B cell (primary cell): ENCODE data around the gene ZNF407. TPM values are rescaled to one million over a fixed set of nuclear protein-coding genes. Genes with fewer than 3 reads are reported as not detected.

Experiments used
- ATAC-seq: fragments of 200-7000 bp; cut with Tn5 transposase; one replicate; pipeline ENCODE4 v1.10.0; 2021; ENCODE audit warnings: low read depth, mild to moderate bottlenecking, moderate number of reproducible peaks, moderate library complexity
- CTCF ChIA-PET: fragments of 350-600 bp; sonication (Branson Sonifier 250); formaldehyde crosslinking; loops from one replicate; lab custom pipeline; 2021; ENCODE audit warnings: antibody characterized with exemption, inconsistent platforms; lab: Charles Lee
- POLR2A ChIA-PET: fragments of 350-600 bp; sonication (Branson Sonifier 250); formaldehyde crosslinking; loops from one replicate; lab custom pipeline; 2021; ENCODE audit warnings: antibody characterized with exemption; lab: Charles Lee
- DNase-seq: peaks from one replicate; pipeline ENCODE4 v3.0.0; 2013
- H2AFZ ChIP-seq: 2 replicates; pipeline ENCODE4 v1.6.1; 2012; ENCODE audit warnings: mild to moderate bottlenecking, low read depth, low read length; ENCODE audit not compliant: insufficient read depth, poor library complexity, severe bottlenecking
- H3K27ac ChIP-seq, 2 donors: 1 replicate in 1 of 2; 2 replicates in 1 of 2; pipeline ENCODE4 v1.5.1; 2012 to 2013; ENCODE audit warnings: low read length in 2 of 2, mild to moderate bottlenecking in 2 of 2, moderate library complexity in 1 of 2
- H3K27me3 ChIP-seq, 4 experiments: fragments of 200-600 bp in 1 of 4; sonication (generic) in 1 of 4; replicated peaks in 1 of 4; 1 replicate in 2 of 4; 2 replicates in 2 of 4; pipeline versions ENCODE4 v1.6.1 to v1.7.0; 2013 to 2016; ENCODE audit warnings: low read length in 3 of 4, mild to moderate bottlenecking in 2 of 4, mixed read lengths in 1 of 4, moderate library complexity in 1 of 4; ENCODE audit not compliant: insufficient read depth in 4 of 4, control insufficient read depth in 3 of 4; ENCODE audit errors: control extremely low read depth in 1 of 4
- H3K36me3 ChIP-seq, 2 experiments: replicated peaks in 1 of 2; 1 replicate in 1 of 2; 2 replicates in 1 of 2; pipeline versions ENCODE4 v1.6.1 to v1.7.1; 2013; ENCODE audit warnings: low read length in 1 of 2; ENCODE audit not compliant: insufficient read depth in 2 of 2, control insufficient read depth in 1 of 2; ENCODE audit errors: control extremely low read depth in 1 of 2, extremely low read depth in 1 of 2
- H3K4me1 ChIP-seq, 2 donors: fragments of 200-600 bp in 1 of 2; sonication (generic) in 1 of 2; 1 replicate in 1 of 2; 2 replicates in 1 of 2; pipeline versions ENCODE4 v1.5.1 to v1.6.1; 2013 to 2017; ENCODE audit warnings: low read length in 2 of 2; ENCODE audit not compliant: control insufficient read depth in 2 of 2, insufficient read depth in 2 of 2
- H3K4me2 ChIP-seq: replicated peaks from 2 replicates; pipeline ENCODE3; 2012; ENCODE audit warnings: mild to moderate bottlenecking, low read depth, low read length; ENCODE audit not compliant: poor library complexity, severe bottlenecking
- H3K4me3 ChIP-seq, 5 experiments: fragments of 200-600 bp in 1 of 5; sonication (generic) in 1 of 5; 1 replicate in 3 of 5; 2 replicates in 2 of 5; pipeline versions ENCODE4 v1.5.1 to v1.7.0; 2011 to 2016; ENCODE audit warnings: low read length in 4 of 5, mild to moderate bottlenecking in 4 of 5, low read depth in 2 of 5, control low read depth in 1 of 5, moderate library complexity in 1 of 5; ENCODE audit not compliant: insufficient read depth in 1 of 5; ENCODE audit errors: control extremely low read depth in 1 of 5, extremely low read depth in 1 of 5
- H3K79me2 ChIP-seq: fragments of 200-600 bp; sonication (generic); one replicate; pipeline ENCODE4 v1.6.0; 2016; ENCODE audit warnings: low read length; ENCODE audit not compliant: control insufficient read depth, insufficient read depth
- H3K9ac ChIP-seq: fragments of 200-600 bp; sonication (generic); 2 replicates; pipeline ENCODE4 v1.6.1; 2017; ENCODE audit warnings: mild to moderate bottlenecking, low read length, moderate library complexity
- H3K9me3 ChIP-seq, 3 donors: one replicate each; pipeline versions ENCODE4 v1.6.1 to v1.7.1; 2013; ENCODE audit warnings: low read length in 2 of 3; ENCODE audit not compliant: control insufficient read depth in 2 of 3, insufficient read depth in 1 of 3; ENCODE audit errors: control extremely low read depth in 1 of 3
- H4K20me1 ChIP-seq: 2 replicates; pipeline ENCODE4 v1.6.0; 2012; ENCODE audit warnings: mild to moderate bottlenecking, low read length; ENCODE audit not compliant: insufficient read depth, control insufficient read depth, poor library complexity, severe bottlenecking
- H3K27ac Mint-ChIP-seq: one replicate; pipeline ENCODE4 v1.8.0; 2021; ENCODE audit warnings: mixed read lengths
- H3K27me3 Mint-ChIP-seq: one replicate; pipeline ENCODE4 v1.8.0; 2021; ENCODE audit warnings: mixed read lengths
- H3K4me1 Mint-ChIP-seq: one replicate; pipeline ENCODE4 v1.8.0; 2021; ENCODE audit warnings: mixed read lengths
- H3K4me3 Mint-ChIP-seq: one replicate; pipeline ENCODE4 v1.8.0; 2021; ENCODE audit warnings: mixed read lengths
- H3K9me3 Mint-ChIP-seq: one replicate; pipeline ENCODE4 v1.8.0; 2022; ENCODE audit warnings: mixed read lengths; ENCODE audit not compliant: insufficient read depth
- EZH2 ChIP-seq: IDR thresholded peaks from 2 replicates; pipeline ENCODE4 v1.6.1; 2012; ENCODE audit warnings: borderline replicate concordance, low read depth, mild to moderate bottlenecking, moderate library complexity, low read length; ENCODE audit not compliant: insufficient read depth, poor library complexity, severe bottlenecking
- WGBS: methylation state at CpG from one replicate; pipeline ENCODE4 v1.1.5; 2013; ENCODE audit warnings: missing lambda C conversion rate; ENCODE audit not compliant: insufficient coverage; 5-methylcytosine and 5-hydroxymethylcytosine counted together
- intact Hi-C: fragments of 100-400 bp; cut with micrococcal nuclease; formaldehyde crosslinking; loops from one replicate; pipeline ENCODE4 v1.10.0; 2022
- polyA plus RNA-seq: library from polyadenylated mRNA; depleted of rRNA; stranded (reverse); fragments of >200 nt; gene quantifications from 2 replicates; pipeline ENCODE4 v1.2.3, GENCODE V29; 2012
- total RNA-seq, 2 donors: library from RNA; stranded (reverse); fragments of 120-200 nt in 1 of 2; gene quantifications; 1 replicate in 1 of 2; 2 replicates in 1 of 2; pipeline versions ENCODE4 v1.2.3 to v1.2.4, GENCODE V29; 2013 to 2022
- TF ChIP-seq, protein P1 (sequence below): fragments of 200-600 bp; IDR thresholded peaks from one replicate; pipeline ENCODE4 v1.8.0; 2022; ENCODE audit warnings: antibody characterized with exemption, mild to moderate bottlenecking

ZNF407 gene
- total and polyA plus RNA-seq, 2 donors (not counting 1 experiment from before 2014, with no cell fraction given) = 4.5 to 37.1 TPM

DNA sequence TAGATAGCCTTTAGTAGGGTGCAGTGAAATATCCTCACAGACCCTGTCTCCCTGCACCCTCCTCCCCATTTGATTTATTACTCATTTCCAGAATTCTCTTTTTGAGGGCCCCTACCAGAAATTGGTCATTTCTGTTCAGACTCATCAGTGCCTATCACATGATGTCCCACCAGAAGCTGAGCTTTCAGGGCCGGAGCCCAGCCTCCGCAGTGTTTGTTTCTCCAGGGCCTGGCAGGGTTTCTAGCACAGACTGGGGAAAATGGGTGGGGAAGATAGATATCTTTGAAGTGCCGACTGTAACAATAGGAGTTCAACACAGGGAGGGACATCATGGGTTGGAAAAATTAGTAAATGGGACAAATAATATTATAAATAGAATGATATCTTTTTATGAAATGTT lies 403.2 kb downstream of the ZNF407 start:
- Histone ChIP-seq H3K36me3 (no peaks in the 10 kb centered on the region), H2AFZ (no peak overlapping the region), H3K27ac (no peak overlapping the region), H3K9ac (no peak overlapping the region), H3K9me3 (peaks cover 0 to 6% (median 0%) of the 10 kb centered on the region in 3 donors), H3K27me3 (no peaks in the 10 kb centered on the region), H4K20me1 (no peaks in the 10 kb centered on the region), H3K4me3 (no peak overlapping the region), H3K4me2 (no peak overlapping the region), H3K4me1 (no peaks in the 10 kb centered on the region), H3K79me2 (no peaks in the 10 kb centered on the region)
- TF ChIP-seq, protein P1, sequence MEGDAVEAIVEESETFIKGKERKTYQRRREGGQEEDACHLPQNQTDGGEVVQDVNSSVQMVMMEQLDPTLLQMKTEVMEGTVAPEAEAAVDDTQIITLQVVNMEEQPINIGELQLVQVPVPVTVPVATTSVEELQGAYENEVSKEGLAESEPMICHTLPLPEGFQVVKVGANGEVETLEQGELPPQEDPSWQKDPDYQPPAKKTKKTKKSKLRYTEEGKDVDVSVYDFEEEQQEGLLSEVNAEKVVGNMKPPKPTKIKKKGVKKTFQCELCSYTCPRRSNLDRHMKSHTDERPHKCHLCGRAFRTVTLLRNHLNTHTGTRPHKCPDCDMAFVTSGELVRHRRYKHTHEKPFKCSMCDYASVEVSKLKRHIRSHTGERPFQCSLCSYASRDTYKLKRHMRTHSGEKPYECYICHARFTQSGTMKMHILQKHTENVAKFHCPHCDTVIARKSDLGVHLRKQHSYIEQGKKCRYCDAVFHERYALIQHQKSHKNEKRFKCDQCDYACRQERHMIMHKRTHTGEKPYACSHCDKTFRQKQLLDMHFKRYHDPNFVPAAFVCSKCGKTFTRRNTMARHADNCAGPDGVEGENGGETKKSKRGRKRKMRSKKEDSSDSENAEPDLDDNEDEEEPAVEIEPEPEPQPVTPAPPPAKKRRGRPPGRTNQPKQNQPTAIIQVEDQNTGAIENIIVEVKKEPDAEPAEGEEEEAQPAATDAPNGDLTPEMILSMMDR = no peak
- TF ChIP-seq EZH2 = no peak
- H3K27ac Mint-ChIP-seq = no peak overlapping the region
- ATAC-seq (no peak), DNase-seq (no peak)
- H3K9me3 Mint-ChIP-seq = no peaks in the 10 kb centered on the region
- no peaks in the 10 kb centered on the region for H3K27me3 Mint-ChIP-seq
- no peaks in the 10 kb centered on the region for H3K4me1 Mint-ChIP-seq
- ChIA-PET POLR2A (no interaction called here), CTCF (no interaction called here)
- WGBS = 100% methylated on average over 2 of the region's 3 CpGs
- H3K4me3 Mint-ChIP-seq = no peak overlapping the region
- intact Hi-C loops = no loop called here

DNA sequence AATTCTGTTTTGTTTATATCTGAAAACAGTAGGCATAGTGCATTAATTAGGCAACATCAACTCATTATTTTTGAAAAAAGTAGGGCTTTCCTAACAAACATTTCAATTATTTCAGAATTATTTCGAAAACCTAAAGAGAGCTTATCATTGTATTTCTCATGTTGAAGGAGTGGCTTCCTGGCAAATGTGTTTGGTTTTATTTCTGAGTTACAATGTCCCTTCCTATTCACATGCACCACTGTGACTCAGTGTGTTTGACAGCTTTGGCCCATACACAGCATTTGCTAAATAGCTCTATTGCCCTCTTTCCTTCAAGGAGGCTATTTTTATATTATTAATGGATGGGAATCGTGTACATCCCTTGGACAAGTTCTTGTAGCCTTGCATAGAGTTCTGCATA lies 405.4 kb downstream of the ZNF407 start:
- no peaks in the 10 kb centered on the region for H3K27me3 ChIP-seq
- TF ChIP-seq, protein P1 = no peak
- no peak for TF ChIP-seq EZH2
- H3K9ac ChIP-seq = no peak overlapping the region
- ChIA-PET CTCF (no interaction called here), POLR2A (no interaction called here)
- ATAC-seq = no peak
- Mint-ChIP-seq H3K27ac (no peak overlapping the region), H3K27me3 (no peaks in the 10 kb centered on the region), H3K9me3 (no peaks in the 10 kb centered on the region), H3K4me3 (no peak overlapping the region), H3K4me1 (no peaks in the 10 kb centered on the region)
- no CpG with 5 or more reads among the region's 2 CpGs for WGBS
- intact Hi-C loops = no loop called here
- no peaks in the 10 kb centered on the region for H3K36me3 ChIP-seq
- no peaks in the 10 kb centered on the region for H4K20me1 ChIP-seq
- no peak for DNase-seq
- H3K4me1 ChIP-seq = no peaks in the 10 kb centered on the region
- H2AFZ ChIP-seq = no peak overlapping the region
- H3K27ac ChIP-seq = no peak overlapping the region
- H3K4me2 ChIP-seq = no peak overlapping the region
- H3K4me3 ChIP-seq = no peak overlapping the region
- no peaks in the 10 kb centered on the region for H3K79me2 ChIP-seq
- peaks cover 0 to 2% (median 0%) of the 10 kb centered on the region in 3 donors for H3K9me3 ChIP-seq
